HepG2 (cell line): ENCODE data around the gene EID3. TPM values are rescaled to one million over a fixed set of nuclear protein-coding genes. Genes with fewer than 3 reads are reported as not detected.
A peak's percentile ranks its signal among the peaks of the same experiment; 100 is the strongest.

Source experiments
- ATAC-seq: fragments of 200-7000 bp; cut with Tn5 transposase; 3 replicates; pipeline ENCODE4 v1.9.1; 2020; ENCODE audit warnings: mild to moderate bottlenecking, moderate library complexity
- BruUV-seq: library from RNA; stranded (reverse); fragments of 400-500 nt; replicated peaks from 2 replicates; lab custom pipeline; 2021; lab: Mats Ljungman, UMichigan
- CTCF ChIA-PET: fragments of 300-600 bp; formaldehyde crosslinking; extraction: SDS; loops from one replicate; lab custom pipeline; 2021; ENCODE audit warnings: low total read pairs, inconsistent platforms, low intra/inter-chr PET ratio; lab: Yijun Ruan, JAX
- POLR2A ChIA-PET: fragments of 350-600 bp; sonication (Branson Sonifier 250); formaldehyde crosslinking; loops from one replicate; lab custom pipeline; 2020; ENCODE audit warnings: antibody characterized with exemption, inconsistent platforms; lab: Yijun Ruan, JAX
- DNase-seq: peaks from one replicate; pipeline ENCODE4 v3.0.0-alpha.2; 2015; ENCODE audit warnings: low spot score
- FAIRE-seq: peaks from 3 replicates; lab custom pipeline; 2011; peaks lifted over from hg19 to GRCh38; lab: Jason Lieb, UNC
- H2AFZ ChIP-seq: one replicate; pipeline ENCODE4 v1.6.1; 2011; ENCODE audit warnings: low read length, inconsistent platforms
- H3K27ac ChIP-seq: fragments of 300-600 bp; 3 replicates; pipeline ENCODE4 v1.8.0; 2011; ENCODE audit warnings: mixed run types, mild to moderate bottlenecking, mixed read lengths, low read length, inconsistent platforms; ENCODE audit not compliant: insufficient read depth; ENCODE audit errors: extremely low read length
- H3K27me3 ChIP-seq, 2 experiments: fragments of 200-600 bp in 1 of 2; 2 replicates in 1 of 2; 3 replicates in 1 of 2; pipeline versions ENCODE4 v1.6.0 to v1.8.0; 2011; ENCODE audit warnings: low read length in 2 of 2, mild to moderate bottlenecking in 2 of 2, moderate library complexity in 2 of 2, inconsistent platforms in 1 of 2; ENCODE audit not compliant: insufficient read depth in 2 of 2, control insufficient read depth in 1 of 2
- H3K36me3 ChIP-seq, 2 experiments: fragments of 200-600 bp in 1 of 2; replicated peaks in 1 of 2; 2 replicates in 1 of 2; 3 replicates in 1 of 2; pipeline versions ENCODE4 v1.5.1 to v1.8.0; 2011; ENCODE audit warnings: low read length in 2 of 2, inconsistent platforms in 1 of 2; ENCODE audit not compliant: insufficient read depth in 2 of 2, control insufficient read depth in 1 of 2
- H3K4me1 ChIP-seq: 2 replicates; pipeline ENCODE4 v1.5.1; 2012; ENCODE audit warnings: low read length, inconsistent platforms; ENCODE audit not compliant: insufficient read depth
- H3K4me2 ChIP-seq: 2 replicates; pipeline ENCODE4 v1.6.0; 2011; ENCODE audit warnings: low read depth, low read length, inconsistent platforms
- H3K4me3 ChIP-seq, 3 experiments: fragments of 200-600 bp in 1 of 3; sonication (generic), shearing (Covaris generic) in 1 of 3; replicated peaks in 1 of 3; 2 replicates each; pipeline ENCODE4 v1.5.1; 2011 to 2016; ENCODE audit warnings: low read length in 3 of 3, inconsistent platforms in 2 of 3, low read depth in 2 of 3, mild to moderate bottlenecking in 2 of 3, control low read depth in 1 of 3, mixed read lengths in 1 of 3; ENCODE audit not compliant: insufficient read depth in 1 of 3
- H3K79me2 ChIP-seq: one replicate; pipeline ENCODE4 v1.6.1; 2011; ENCODE audit warnings: low read length, inconsistent platforms; ENCODE audit not compliant: insufficient read depth
- H3K9ac ChIP-seq: 2 replicates; pipeline ENCODE4 v1.6.0; 2011; ENCODE audit warnings: mild to moderate bottlenecking, low read depth, low read length, inconsistent platforms; ENCODE audit not compliant: insufficient read depth
- H3K9me3 ChIP-seq: 2 replicates; pipeline ENCODE4 v1.5.1; 2012; ENCODE audit warnings: mild to moderate bottlenecking, low read length
- H4K20me1 ChIP-seq: 2 replicates; pipeline ENCODE4 v1.6.0; 2011; ENCODE audit warnings: inconsistent platforms, mild to moderate bottlenecking, low read length, moderate library complexity; ENCODE audit not compliant: insufficient read depth
- NFKB2 ChIP-seq: sonication (generic); formaldehyde crosslinking; IDR thresholded peaks from 2 replicates; pipeline ENCODE4 v1.4.0; 2020; ENCODE audit warnings: missing genetic modification reagents, borderline replicate concordance
- POLR2A ChIP-seq, 2 experiments: IDR thresholded peaks; 2 replicates each; pipeline ENCODE4 v1.6.1; 2011; ENCODE audit warnings: low read depth in 2 of 2, low read length in 2 of 2, mild to moderate bottlenecking in 1 of 2, moderate library complexity in 1 of 2; ENCODE audit not compliant: insufficient read depth in 1 of 2
- POLR2AphosphoS2 ChIP-seq: IDR thresholded peaks from 2 replicates; pipeline ENCODE4 v1.6.1; 2011; ENCODE audit warnings: low read depth, low read length, improper control_type of control experiment
- RBFOX2 ChIP-seq: fragments of 200-400 bp; formaldehyde crosslinking; IDR thresholded peaks from 2 replicates; pipeline ENCODE4 v1.6.1; 2017; ENCODE audit warnings: low read depth, mild to moderate bottlenecking, low read length
- RBM22 ChIP-seq: fragments of 200-400 bp; formaldehyde crosslinking; optimal IDR thresholded peaks from 2 replicates; pipeline ENCODE3; 2017; ENCODE audit warnings: mild to moderate bottlenecking, low read length, moderate library complexity
- ZFP36 ChIP-seq: fragments of 150-350 bp; IDR thresholded peaks from 2 replicates; pipeline ENCODE4 v1.6.1; 2018; ENCODE audit warnings: borderline replicate concordance, low read length, low read depth; ENCODE audit not compliant: partially characterized antibody
- whole genome bisulfite sequencing: methylation state at CpG from one replicate; pipeline ENCODE4 v1.1.6; 2017; ENCODE audit warnings: low lambda C conversion rate; 5-methylcytosine and 5-hydroxymethylcytosine counted together
- in situ Hi-C: cut with HindIII; loops from 2 replicates; pipeline ENCODE4 v1.10.0; 2017; ENCODE audit warnings: low pct_unique_long_range_greater_than_20kb; ENCODE audit not compliant: extremely low pct_ligation_motif_present
- intact Hi-C: fragments of 100-400 bp; cut with micrococcal nuclease; formaldehyde crosslinking; loops from one replicate; pipeline ENCODE4 v1.10.0; 2022; ENCODE audit not compliant: unreplicated experiment
- polyA plus RNA-seq, 8 experiments: library from polyadenylated mRNA; depleted of rRNA in 3 of 8; stranded (reverse) in 7 of 8; unstranded in 1 of 8; fragments of >200 nt; fragmentation: Illumina TruSeq in 4 of 8; extraction: Trizol in 4 of 8; gene quantifications; 2 replicates each; pipeline versions ENCODE4 v1.2.1 to v1.2.3, GENCODE V29; 2011 to 2016; ENCODE audit warnings: low read depth in 4 of 8, missing spikeins in 1 of 8, mixed read lengths in 1 of 8; ENCODE audit not compliant: insufficient read depth in 1 of 8
- total RNA-seq, 5 experiments: library from RNA; depleted of rRNA; stranded (reverse); fragments of >200 nt; fragmentation: Illumina TruSeq; extraction: Trizol; gene quantifications; 2 replicates each; pipeline ENCODE4 v1.2.3, GENCODE V29; 2016; ENCODE audit warnings: low read depth in 1 of 5
- TF ChIP-seq, protein P1 (sequence below): IDR thresholded peaks from 2 replicates; pipeline ENCODE4 v1.6.1; 2016; ENCODE audit warnings: low read depth, control low read depth

The EID3 gene
- total and polyA plus RNA-seq, 2 of the 13 experiments (the other 11 are each of a cell fraction or from before 2014, with no cell fraction given), result 0.38 to 4.5 TPM

DNA sequence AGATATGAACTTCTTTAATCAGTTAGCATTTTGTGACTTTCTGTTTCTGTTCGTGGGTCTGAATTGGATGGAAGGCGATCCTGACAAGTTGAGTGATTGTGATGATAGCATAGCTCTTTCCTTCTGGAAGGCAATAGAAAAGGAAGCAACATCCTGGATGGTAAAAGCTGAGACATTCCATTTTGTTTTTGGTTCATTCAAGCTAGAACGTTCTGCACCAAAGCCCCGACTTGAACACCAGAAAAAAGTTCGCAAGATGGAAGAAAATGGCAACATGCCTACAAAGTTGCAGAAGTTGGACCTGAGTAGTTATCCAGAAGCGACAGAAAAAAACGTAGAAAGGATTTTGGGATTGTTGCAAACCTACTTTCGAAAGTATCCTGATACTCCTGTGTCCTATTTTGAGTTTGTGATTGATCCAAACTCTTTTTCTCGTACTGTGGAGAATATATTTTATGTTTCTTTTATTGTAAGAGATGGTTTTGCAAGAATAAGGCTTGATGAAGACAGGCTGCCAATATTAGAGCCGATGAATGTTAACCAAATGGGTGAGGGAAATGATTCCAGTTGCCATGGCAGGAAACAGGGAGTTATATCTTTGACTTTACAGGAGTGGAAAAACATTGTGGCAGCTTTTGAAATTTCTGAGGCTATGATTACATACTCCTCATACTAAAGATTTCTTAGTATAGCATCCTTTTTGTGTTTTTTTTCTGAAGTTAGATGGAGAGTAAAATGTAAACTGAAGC is 896 bp downstream of the EID3 start:
- FAIRE-seq (no peak), DNase-seq (no peak), ATAC-seq (no peak)
- H3K9ac ChIP-seq, result no peak overlapping the region
- peaks cover 90% of the 10 kb centered on the region for H3K79me2 ChIP-seq
- POLR2A ChIA-PET, result no interaction called here
- TF ChIP-seq NFKB2 (CRISPR knock-in tag), result no peak
- TF ChIP-seq POLR2A (IDR thresholded peaks at IDR 0.05; ENCODE audit: insufficient read depth in 1 of 2, low read depth in 2 of 2, low read length in 2 of 2), result peak in 1 of 2 experiments; percentile 34; a peak in 1 of 4 replicates
- peak; percentile 70 for TF ChIP-seq RBM22
- 0 out of 2 replicates have a peak, but pooled peaks have one; percentile 2 for TF ChIP-seq RBFOX2
- H3K36me3 ChIP-seq, result peaks cover 11 to 57% of the 10 kb centered on the region in 2 experiments
- in situ Hi-C loops, result no loop called here
- H4K20me1 ChIP-seq, result peaks cover 73% of the 10 kb centered on the region
- H3K4me2 ChIP-seq, result no peak overlapping the region
- H3K27me3 ChIP-seq, result no peaks in the 10 kb centered on the region
- BruUV-seq, result TSS peak; percentile 1
- H2AFZ ChIP-seq, result no peak overlapping the region
- H3K9me3 ChIP-seq, result no peaks in the 10 kb centered on the region
- no peak overlapping the region for H3K4me3 ChIP-seq
- intact Hi-C loops, result no loop called here
- peaks cover 17% of the 10 kb centered on the region for H3K4me1 ChIP-seq
- CTCF ChIA-PET, result no interaction called here
- no peak overlapping the region for H3K27ac ChIP-seq
- WGBS, result 93% methylated on average over 10 of the region's 10 CpGs

- 91% methylated on average over 2 of the region's 2 CpGs for WGBS
- TF ChIP-seq, protein P1, sequence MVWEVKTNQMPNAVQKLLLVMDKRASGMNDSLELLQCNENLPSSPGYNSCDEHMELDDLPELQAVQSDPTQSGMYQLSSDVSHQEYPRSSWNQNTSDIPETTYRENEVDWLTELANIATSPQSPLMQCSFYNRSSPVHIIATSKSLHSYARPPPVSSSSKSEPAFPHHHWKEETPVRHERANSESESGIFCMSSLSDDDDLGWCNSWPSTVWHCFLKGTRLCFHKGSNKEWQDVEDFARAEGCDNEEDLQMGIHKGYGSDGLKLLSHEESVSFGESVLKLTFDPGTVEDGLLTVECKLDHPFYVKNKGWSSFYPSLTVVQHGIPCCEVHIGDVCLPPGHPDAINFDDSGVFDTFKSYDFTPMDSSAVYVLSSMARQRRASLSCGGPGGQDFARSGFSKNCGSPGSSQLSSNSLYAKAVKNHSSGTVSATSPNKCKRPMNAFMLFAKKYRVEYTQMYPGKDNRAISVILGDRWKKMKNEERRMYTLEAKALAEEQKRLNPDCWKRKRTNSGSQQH (CRISPR knock-in tag), result no peak
- peak; percentile 74; the same call in 1 of the 2 replicates for TF ChIP-seq POLR2AphosphoS2
- TF ChIP-seq RBM22, result no peak
- no peak for TF ChIP-seq ZFP36
- no peak overlapping the region for H3K4me3 ChIP-seq
- no peak overlapping the region for H3K27ac ChIP-seq
- H3K9ac ChIP-seq, result no peak overlapping the region
- DNase-seq, result no peak
- CTCF ChIA-PET, result no interaction called here
- no peak for FAIRE-seq
- no peak overlapping the region for H3K4me2 ChIP-seq
- ATAC-seq, result no peak
- H3K9me3 ChIP-seq, result no peaks in the 10 kb centered on the region
- no peak overlapping the region for H2AFZ ChIP-seq
- no peaks in the 10 kb centered on the region for H3K27me3 ChIP-seq
- BruUV-seq, result no TSS peak
- H3K4me1 ChIP-seq, result peaks cover 8% of the 10 kb centered on the region; the same call in 1 of the 2 replicates
- H3K36me3 ChIP-seq, result peaks cover 10 to 53% of the 10 kb centered on the region in 2 experiments
- H3K79me2 ChIP-seq, result peaks cover 90% of the 10 kb centered on the region
- intact Hi-C loops, result no loop called here
- in situ Hi-C loops, result no loop called here
- POLR2A ChIA-PET, result no interaction called here
- H4K20me1 ChIP-seq, result peaks cover 72% of the 10 kb centered on the region
Measured at GRCh38 chr12:104305349-104305748, 1.8 kb downstream of the EID3 start.
